GM18858 (cell line): ENCODE data around the gene MAML3.

Experiments used
- ATAC-seq: cut with Tn5 transposase; IDR thresholded peaks from one replicate; pipeline ENCODE4 v1.9.1; 2021; ENCODE audit not compliant: unreplicated experiment

The MAML3 gene

GRCh38 chr4:139846766-139847165 lies 307.2 kb downstream of the MAML3 start:
- ATAC-seq, result no peak

- ATAC-seq, result no peak
These were observed 308.4 kb downstream of the MAML3 start for GRCh38 chr4:139845453-139846093.

DNA sequence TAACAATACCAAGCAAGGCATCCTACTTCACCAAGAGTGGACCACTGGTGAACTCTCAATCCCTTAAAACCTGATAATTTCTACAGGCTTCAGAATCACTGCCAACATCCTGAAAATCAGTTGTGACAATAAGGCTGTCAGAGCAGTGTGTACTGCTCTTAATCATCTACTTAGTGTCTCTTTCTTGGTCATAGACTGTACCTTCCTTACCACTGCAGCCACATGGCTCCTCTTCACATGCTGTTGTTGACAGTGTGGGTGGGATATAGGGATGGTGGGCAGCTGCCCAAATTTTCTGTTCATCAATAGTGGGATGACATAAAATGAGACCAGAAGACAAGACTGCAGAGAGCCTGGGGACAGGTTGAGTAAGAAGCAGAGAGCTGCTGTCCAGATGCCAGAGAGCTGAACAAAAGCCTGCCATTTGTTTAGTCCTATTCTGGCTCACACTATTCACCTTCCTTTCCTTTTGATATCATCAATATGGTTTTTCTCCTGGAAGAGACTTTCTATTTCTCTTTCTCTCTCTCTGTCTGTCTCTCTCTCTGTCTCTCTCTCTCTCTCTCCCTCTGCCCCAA lies 309.4 kb downstream of the MAML3 start:
- ATAC-seq, result no peak

DNA sequence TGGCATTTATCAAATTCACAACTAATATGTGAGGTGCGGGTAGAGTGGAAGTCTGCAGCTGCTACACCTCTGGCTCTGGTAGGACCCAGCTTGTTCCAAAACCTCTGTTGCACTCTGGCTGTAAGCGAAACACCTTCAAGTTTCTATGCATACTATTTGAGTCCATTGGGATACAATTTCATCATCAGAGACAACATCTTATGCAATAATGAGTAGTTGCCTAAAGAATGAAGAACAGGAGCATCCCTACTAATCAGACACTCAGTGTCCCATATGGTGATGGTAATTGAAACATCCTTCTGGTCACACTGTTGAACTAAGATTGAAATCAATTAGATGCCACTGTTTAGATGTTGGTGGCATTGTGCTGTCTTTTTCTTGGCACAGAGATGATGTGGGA lies 309.9 kb downstream of the MAML3 start:
- no peak for ATAC-seq

DNA sequence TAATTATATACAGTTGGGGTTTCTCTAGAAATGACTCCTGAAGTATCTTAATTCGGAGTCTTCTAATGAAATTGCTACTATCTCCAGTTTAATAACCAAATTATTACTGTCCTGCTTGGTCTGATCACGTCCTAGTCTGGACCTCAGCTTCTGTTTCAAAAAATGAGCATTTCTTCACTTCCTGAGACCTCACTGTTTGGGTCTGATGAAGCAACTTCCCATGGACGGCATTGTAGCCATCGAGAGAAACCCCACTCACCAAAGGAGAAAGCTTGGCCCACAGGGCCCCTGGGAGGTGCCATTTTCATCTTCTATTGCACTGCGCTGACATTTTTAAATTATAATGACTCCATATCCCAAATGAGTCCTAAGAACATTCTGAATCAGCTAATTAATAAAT lies 310.3 kb downstream of the MAML3 start:
- ATAC-seq, result no peak

DNA sequence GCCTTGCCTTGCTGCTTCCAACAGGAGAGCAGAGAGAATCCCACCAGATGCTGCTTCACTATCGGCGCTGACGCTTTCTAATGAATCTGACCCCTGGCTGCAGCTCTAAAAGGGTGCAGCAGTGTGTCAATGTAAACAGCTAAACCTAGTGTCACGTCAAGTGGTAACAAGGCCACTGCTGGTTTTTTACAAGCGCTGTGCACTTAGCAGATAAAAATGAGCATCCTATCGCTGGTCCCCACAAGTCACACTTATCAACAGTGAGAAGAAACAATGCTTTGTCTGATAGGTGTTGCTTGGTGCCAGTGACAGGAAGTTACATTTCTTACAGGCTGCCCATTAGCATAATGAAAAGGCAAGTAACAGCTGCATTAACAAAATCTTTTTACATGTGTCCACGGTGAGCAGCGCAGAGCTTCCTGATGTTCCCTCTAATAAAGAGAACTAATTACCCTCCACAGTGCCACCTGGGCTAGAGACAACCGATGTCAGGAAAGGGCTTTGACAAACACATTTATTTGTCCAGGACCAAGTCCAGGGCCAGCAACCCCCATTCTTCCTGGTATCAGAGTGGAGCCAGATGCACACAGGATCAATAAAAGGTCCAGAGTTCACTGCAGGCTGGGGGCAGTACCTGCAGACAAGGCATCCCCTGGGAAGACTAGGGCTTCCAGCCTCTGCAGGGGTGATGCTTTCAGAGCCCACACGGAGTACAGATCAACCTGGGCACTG lies 312.4 kb downstream of the MAML3 start:
- ATAC-seq, result no peak

DNA sequence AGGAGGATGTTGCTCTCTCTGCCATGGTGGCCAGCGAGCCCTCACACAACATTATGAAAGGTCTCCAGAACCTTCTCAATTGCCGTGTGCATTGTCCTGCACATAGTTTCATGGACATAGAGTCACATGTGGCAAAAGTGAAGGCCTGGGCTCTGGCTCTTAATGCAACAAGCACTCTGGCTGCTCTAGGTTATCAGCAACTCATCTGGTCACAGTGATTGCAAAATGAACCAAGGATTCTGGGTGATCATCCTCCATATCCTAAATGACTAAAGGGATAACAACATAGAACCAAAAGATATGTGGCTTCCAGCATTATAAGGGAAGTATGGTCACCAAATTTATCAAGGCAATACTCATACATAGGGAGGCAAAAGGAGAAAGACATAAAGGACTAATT lies 313.2 kb downstream of the MAML3 start:
- ATAC-seq, result no peak

GRCh38 chr4:139839403-139840031 lies 314.5 kb downstream of the MAML3 start:
- no peak for ATAC-seq

GRCh38 chr4:139838811-139839210 lies 315.2 kb downstream of the MAML3 start:
- ATAC-seq, result no peak

DNA sequence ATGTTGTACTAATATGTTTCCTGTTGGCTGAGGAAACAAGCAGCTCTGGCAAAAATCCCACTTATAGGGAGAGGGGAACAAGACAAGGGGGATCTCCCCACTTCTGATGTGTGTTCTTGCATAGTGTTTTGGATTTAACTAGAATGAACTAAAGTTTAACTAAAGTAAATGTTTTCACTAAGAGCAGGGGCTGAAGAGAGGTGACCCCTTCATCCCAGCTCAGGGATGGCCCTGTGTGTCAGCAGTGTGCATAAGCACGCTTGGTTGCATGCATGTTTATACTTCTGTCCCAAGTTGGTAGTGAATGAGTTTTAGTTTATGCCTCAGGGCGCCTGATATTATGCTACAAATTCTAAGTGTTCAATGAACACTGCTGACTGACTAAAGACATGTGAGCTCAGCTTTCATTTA lies 319.0 kb downstream of the MAML3 start:
- no peak for ATAC-seq

GRCh38 chr4:139834226-139834662 lies 319.7 kb downstream of the MAML3 start:
- no peak for ATAC-seq

DNA sequence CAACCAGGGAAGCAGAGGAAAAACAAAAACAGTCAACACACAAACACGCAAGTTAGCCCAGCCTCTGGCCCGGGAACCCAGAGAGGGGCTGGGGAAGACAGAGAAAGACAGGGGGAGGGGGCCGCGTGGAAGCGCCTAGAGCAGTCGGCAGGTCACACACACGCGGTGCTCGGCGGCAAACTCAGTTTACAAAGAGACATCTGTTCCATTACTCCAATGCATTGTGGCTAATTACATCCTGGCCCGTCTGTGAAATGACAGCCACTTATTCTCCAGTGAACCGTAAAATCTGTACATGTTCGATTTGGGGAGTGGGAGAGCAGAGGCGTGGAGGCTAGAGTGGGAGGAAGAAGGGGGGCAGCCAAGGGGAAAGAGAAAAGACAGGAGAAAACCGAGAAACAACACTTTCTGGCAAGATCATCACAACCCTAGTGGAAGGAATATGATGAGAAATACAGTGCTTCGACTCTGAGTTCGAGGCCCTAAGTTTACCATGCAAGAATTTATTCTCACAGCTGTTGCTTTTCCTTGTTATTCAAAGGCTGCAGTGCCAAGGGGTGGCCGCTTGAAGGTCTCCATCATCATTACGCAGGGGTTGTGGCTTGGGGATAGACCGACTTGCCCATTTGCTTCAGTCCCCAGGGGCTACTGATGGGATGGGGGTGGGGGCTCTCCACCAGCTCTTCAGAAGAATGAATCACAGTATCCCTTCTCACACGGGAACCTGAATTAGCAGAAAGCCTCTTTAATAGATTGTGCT lies 320.7 kb downstream of the MAML3 start:
- ATAC-seq, result no peak

DNA sequence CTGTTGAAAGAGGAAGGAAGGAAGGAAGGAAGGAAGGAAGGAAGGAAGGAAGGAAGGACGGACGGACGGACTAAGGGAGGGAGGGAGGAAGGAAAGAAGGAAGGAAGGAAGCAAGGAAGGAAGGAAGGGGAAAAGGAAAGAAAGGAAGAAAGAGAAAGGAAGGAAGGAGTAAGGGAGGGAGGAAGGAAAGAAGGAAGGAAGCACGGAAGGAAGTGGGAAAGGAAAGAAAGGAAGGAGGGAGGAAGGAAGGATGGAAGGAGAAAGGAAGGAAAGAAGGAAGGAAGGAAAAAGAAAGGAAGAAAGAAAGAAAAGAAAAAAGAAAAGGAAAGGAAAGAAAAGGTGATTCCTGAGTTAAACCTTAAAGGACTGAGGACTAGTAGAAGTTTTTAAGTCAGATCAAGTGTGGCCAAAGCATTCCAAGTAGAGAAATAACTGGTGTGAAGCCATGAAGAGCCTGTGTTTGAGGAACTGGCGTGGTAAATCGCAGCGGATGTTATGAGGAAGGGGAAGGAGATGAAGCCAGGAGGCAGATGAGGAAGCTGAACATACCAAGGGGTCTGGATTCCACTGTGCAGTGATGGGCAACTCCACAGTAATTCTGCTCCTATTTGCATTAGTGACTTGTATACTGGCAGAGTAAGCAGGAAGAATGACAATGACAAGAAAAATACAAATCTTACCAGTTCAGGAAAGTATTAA lies 324.9 kb downstream of the MAML3 start:
- ATAC-seq, result no peak

GRCh38 chr4:139826426-139826825 lies 327.6 kb downstream of the MAML3 start:
- no peak for ATAC-seq

DNA sequence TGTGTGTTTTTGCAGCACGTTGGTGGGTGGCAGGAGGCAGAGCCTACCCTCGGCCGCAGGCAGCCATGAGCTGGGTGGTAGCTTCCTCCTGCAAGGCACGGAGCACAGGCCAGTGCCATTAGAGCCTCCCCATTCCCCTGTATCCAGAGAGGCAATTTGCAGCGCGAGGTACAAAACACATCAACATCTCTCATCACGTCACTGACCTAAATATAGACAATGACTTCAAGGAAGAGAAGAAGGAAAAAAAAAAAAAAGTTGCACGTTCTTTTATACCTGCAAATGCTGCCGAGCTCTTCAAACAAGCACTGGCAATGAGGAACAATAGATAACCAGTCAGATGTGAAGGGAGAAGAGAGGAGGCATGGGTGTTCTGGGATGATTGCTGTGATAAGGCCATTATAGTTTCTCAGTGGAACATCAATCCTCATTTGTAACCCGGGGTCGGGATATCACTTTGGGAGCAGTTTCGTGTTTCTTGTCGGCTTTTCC lies 328.4 kb downstream of the MAML3 start:
- no peak for ATAC-seq

- ATAC-seq, result no peak
These were observed 329.0 kb downstream of the MAML3 start for GRCh38 chr4:139824882-139825522.

DNA sequence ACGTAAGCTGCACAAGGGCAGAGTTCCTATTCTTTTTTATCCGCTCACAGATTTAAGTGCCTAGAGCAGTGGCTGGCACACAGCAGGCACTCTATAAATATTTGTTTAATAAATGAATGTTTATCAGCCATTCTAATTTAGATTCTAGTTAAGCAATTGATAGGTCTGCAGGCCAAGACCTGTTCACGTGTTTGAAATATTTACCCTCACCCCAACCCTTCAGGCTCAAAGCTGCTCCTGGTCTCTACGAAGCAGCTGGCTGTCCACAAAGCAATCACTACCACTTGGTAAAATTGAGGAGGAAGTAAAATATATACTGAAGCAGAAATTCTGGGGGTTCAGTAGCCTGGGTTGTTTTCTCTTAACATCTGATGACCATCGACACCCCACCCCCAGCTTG lies 330.2 kb downstream of the MAML3 start:
- no peak for ATAC-seq

DNA sequence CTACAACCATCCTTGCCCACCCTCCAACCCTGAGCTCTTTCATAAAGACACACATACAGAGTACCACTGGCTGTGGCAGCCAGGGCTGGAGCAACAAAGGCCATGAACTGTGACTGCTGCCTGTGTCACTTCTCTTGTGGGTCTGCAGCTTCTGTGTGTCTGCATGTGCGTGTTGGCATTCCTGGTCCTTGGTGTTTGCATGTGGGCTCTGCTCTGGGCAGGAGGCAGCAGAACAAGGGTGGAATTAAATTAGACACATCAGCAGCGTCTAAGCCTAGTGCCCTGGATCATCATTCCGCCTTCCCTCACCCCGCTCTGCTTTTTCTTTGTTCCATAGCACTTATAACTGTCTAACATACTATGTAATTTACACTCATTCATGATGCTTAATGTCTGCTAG lies 330.6 kb downstream of the MAML3 start:
- ATAC-seq, result no peak

DNA sequence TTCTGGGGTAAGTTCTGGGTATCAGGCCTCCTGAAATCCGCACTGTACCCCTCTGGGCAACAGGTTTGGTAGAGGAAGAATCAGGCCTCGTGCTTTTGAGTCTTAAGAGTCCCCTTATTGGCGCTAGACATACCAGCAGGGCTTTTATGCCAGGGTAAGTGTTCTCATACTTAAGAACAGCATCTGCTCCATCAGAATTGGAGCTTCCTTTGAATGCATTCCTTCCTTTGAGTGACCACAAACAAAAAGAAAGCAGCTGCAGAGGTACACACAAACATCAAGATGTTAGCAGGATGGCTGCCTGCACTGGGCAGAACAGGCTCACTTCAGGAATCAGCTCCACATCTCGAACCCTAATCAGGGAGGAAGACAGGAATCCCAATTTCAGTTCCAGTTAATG lies 331.6 kb downstream of the MAML3 start:
- ATAC-seq, result no peak

- ATAC-seq, result no peak
These were observed 334.9 kb downstream of the MAML3 start for GRCh38 chr4:139819082-139819481.
